Hepatocyte (in vitro differentiated cells): ENCODE results near the gene MGLL.

Experiments
- CTCF ChIP-seq: fragments of 200-600 bp; sonication (generic); IDR thresholded peaks from 2 replicates; pipeline ENCODE4 v1.5.1; 2016; ENCODE audit warnings: antibody characterized with exemption, mild to moderate bottlenecking; ENCODE audit not compliant: poor library complexity
- EZH2 ChIP-seq: fragments of 200-600 bp; sonication (generic); IDR thresholded peaks from 2 replicates; pipeline ENCODE4 v1.6.1; 2016; ENCODE audit warnings: antibody characterized with exemption, mild to moderate bottlenecking, borderline replicate concordance
- EZH2phosphoT487 ChIP-seq: fragments of 200-600 bp; sonication (generic); IDR thresholded peaks from one replicate; pipeline ENCODE4 v1.6.1; 2018; ENCODE audit warnings: antibody characterized with exemption, mild to moderate bottlenecking, low read depth, moderate library complexity; ENCODE audit not compliant: unreplicated experiment, severe bottlenecking

DNA sequence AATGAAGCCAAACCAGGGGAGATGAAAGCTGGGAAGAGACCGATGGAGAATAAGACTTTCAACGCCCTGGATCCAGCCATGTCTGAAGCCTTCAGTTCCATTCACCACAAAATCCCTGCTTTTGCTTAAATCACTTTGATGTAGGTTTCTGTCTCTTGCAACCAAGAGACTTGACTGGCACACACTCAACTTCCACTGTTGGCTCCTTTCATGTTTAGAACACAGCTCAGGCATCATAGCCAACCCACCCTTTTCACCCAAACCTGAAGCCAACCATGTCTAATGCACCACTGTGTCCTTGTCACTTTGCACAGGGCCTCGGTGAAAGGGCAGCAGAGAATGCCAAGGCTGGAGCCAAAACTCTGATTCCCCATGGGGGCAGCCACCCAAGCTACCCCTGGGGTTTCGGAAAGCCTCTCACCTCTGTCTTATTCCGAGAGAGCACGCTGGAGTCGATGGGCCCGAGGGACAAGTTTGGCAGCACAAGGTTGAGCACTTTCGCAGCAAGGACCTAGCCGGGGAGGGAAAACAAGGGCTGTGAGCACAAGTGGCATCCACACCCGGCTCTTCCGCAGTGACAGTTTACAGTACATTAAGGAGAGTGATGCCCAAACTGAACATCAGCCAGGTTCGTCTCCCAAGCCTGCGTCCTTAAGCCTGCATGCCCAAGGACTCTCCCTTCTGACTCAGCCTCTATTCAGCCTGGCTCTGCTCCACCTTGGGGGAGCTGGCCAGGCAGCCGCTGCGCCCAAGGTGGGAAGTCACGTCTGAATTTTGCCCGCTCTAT lies 112.0 kb downstream of the MGLL start:
- no peak for TF ChIP-seq EZH2phosphoT487
- TF ChIP-seq CTCF: no peak
- TF ChIP-seq EZH2: no peak
